GM21381 (cell line): ENCODE data around the gene PDE1A.

Source experiments
- ATAC-seq: cut with Tn5 transposase; IDR thresholded peaks from one replicate; pipeline ENCODE4 v1.9.1; 2021; ENCODE audit warnings: mild to moderate bottlenecking, moderate library complexity; ENCODE audit not compliant: unreplicated experiment

PDE1A gene

DNA sequence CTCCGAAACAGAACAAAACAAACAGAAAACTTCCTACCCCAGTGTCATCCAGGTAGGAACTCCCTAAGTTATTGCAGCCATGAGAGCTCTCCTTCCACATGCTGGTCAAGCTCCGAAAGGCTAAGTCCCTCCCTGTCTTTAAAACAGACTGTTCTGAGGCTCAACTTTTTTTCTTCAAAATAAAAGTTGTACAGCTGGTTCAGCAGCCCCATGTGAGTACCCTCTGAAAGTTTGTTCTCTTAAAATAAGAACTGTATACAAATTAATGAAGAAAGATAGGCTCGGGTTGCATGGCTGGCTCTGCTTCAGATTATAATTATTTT, at the start of gene PDE1A:
Gene PDE1A, minus strand, starts transcription at position 119 of the 323 bp plus-strand sequence.
- no peak for ATAC-seq

DNA sequence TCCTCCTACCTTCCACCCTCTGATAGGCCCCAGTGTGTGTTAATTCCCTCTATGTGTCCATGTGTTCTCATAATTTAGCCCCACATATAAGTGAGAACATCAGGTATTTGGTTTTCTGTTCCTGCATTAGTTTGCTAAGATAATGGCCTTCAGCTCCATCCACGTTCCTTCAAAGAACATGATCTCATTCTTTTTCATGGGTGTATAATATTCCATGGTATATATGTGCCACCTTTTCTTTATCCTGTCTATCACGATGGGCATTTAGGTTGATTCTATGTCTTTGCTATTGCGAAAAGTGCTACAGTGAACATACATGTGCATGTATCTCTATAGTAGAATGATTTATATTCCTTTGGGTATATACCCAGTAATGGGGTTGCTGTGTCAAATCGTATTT, 46.8 kb upstream of the PDE1A start:
- ATAC-seq = no peak

DNA sequence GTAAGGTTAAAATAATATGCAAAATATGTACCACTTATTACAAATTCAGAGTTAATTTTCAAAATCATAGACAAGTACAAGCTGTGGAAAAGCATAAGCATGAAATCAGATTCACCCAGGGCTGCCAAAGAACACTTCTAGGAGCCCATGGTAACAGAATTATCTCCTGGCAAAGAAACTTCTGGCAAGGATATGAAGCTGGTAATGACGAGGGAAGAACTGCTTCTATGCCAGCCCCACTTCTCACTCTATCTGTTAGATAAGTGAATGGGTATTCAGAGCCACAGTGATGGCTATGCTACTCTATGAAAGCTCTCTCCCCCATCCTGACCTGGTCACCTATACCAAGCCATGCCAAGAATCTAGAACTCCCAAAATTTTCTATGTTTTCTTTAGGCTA, 36.9 kb upstream of the PDE1A start:
- no peak for ATAC-seq

- no peak for ATAC-seq
Observed at GRCh38 chr2:182456784-182457183, 29.9 kb upstream of the PDE1A start.

- no peak for ATAC-seq
Observed at GRCh38 chr2:182452456-182452990, 25.7 kb upstream of the PDE1A start.

GRCh38 chr2:182448371-182448770, 21.5 kb upstream of the PDE1A start:
- ATAC-seq = no peak

- no peak for ATAC-seq
Observed at GRCh38 chr2:182447863-182448262, 21.0 kb upstream of the PDE1A start.

GRCh38 chr2:182447163-182447562, 20.3 kb upstream of the PDE1A start:
- no peak for ATAC-seq

DNA sequence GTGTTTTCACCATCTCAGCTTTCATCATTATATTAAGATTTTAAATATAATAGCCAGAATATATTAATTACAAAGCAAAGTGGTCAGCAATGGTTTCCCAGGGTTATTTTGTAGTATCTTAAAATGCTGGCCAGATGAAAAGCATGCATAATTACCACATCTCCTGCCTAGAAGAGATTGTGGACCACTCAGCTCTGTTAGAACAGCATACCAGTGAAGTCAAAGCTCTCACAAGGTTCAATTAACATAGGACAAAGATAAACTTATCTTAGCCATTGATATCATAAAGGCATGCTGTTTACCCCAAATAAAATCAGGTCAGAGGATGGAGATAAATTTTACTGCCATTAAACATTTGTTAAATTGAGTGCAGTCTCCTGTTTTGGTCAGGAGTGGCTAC, 19.3 kb upstream of the PDE1A start:
- ATAC-seq = no peak

GRCh38 chr2:182445391-182445965, 18.6 kb upstream of the PDE1A start:
- no peak for ATAC-seq

GRCh38 chr2:182444806-182445205, 18.0 kb upstream of the PDE1A start:
- no peak for ATAC-seq

DNA sequence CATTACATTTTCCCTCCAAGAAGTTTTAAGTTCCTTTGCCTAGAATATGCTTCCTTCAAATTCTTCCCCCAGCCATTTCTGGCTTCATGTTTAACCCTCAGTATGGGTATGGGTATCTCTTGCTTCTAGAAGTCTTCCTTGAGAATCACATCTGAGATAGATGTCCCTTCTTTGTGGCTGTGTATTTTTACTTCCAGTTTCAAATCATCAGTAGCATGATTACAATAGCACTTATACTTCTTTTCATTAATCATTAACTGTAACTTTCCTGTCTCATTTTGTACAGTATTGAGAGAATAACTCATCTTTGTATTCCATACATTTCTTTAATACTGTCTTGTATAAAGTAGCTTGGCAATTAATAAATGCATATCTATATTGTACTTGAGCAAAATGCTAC, 17.3 kb upstream of the PDE1A start:
- peak; percentile 75 for ATAC-seq

DNA sequence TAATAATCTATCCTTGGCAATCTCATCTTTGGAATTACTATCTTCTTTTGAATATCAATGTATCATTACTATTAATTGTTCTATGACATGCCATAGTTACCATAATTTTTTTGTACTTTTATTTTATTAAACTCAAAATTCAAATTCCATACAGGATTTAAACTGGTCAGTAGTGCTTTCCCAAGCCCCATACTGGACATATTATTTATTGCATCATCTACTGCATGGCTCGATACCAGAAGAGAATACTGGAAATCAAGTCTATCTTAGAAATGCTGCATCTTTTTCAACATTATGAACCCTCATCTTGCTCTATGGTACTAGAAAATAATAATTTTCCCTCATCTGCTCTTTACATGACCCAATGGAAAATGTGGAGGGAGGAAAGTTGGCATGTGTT, 9.4 kb upstream of the PDE1A start:
- no peak for ATAC-seq

DNA sequence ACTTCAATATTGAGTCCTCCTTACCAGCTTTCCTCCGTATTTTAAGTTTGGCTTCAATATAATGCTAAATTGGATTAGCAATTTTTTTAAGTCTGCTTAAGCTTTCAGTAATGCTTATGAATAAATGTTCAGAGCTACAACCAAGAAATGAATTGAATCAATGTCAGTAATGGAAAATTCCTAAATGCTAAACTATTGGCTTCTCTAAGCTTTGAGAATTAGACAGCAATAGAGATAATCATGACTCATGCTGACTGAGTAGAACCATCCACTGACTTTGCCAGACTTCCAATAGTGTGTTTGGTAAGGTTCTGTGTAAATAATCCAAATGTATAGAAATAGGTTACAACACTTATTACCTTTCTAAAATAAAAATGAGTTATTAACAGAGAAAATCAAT, 8.9 kb upstream of the PDE1A start:
- no peak for ATAC-seq

DNA sequence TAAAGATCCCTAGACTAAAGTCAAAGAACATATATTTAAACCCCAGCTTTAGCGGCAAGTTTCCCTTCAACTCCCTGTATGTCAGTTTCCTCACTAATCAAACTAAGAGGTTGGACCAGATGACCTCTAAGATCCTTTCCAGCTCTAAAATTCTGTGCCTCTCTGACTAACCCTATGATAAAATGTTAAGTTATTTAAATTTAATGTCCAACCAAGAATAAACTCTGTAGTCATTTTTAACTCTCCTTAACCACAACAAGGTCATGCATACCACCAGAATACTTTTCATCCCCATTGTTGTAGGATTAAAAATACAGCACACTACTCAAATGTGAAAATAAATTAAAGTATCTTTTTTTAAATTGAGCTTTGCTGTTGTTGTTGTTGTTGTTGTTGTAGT, 5.2 kb upstream of the PDE1A start:
- no peak for ATAC-seq

DNA sequence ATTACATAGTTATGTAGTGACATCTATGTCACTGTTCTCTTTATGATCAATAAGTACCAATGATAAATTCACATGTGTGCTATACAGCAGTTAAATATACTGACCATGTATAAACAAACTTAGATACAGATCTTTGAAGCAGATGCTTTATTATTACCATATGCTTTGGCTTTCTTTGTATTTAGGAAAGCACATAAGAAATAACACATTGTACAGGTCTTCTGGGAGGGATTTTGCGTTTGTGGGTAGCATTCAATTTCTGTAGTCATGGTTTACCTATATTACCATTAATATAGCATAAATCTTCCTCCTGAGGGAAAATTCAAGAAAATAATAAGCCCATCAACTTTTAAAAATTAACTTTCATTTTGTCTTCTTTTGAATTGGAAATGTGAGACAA, 1.6 kb upstream of the PDE1A start:
- ATAC-seq = no peak

DNA sequence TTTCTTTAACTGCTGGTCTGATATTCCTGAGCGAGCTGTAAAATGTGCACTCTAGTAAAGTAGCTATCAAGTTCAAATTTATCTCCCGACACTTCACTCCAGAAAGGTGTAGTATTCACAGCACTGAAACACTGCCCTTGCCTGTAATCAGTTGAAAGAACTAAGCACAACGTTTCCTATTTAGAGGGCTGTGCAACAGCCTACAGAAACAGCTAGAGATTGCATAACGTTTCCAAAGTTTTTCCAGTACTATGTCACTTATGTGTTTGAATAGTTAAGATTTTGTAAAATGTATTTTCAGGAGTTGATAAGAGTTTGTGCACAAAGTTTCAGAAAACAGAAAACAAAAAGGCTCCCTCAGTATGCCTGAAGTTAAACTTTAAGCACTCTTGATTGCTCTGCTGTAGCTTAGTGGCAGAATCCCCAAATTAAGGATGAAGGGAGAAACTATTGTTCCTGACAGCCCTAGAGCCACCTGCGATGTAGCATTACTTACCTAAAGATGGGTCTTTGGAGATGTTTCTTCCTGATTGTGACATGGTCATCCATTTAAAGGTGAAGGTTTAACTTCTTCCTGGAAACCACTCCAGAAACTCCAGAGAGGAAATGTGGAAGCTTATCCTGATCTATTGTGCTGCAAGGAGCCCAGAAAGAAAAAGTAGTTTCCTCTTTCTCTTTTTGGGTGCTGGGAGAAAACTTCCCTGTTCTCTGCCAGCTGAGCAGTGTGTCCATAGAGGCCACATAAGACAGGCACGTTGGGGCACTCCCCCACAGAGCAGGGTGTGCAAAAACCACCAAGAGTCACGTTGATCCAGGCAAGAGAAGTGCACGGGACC, 536 bp downstream of the PDE1A start:
- ATAC-seq = no peak

DNA sequence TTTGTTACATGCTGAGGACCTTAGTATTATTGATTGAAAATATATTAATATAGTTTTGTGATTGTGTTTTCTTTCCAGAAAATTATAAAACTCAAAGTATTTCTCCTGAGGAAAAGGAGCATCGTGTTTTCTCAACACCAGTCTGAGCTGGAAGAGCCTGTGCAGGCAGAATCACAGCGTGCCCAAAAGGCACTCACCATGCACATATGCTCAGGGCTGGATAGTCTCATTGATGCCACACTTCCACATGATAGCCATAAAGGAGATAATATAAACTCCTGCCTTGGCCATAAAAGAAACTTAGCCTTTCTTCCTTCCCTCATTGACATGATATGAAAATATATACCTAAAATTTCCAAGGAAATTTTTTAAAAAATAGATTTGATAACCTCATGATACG, 4.0 kb downstream of the PDE1A start:
- no peak for ATAC-seq

GRCh38 chr2:182420669-182421068, 6.2 kb downstream of the PDE1A start:
- no peak for ATAC-seq

GRCh38 chr2:182416861-182417260, 10.0 kb downstream of the PDE1A start:
- no peak for ATAC-seq

GRCh38 chr2:182416191-182416590, 10.6 kb downstream of the PDE1A start:
- no peak for ATAC-seq

- ATAC-seq = no peak
Observed at GRCh38 chr2:182415771-182416170, 11.1 kb downstream of the PDE1A start.

- no peak for ATAC-seq
Observed at GRCh38 chr2:182412858-182413257, 14.0 kb downstream of the PDE1A start.
